ENCODE results near the gene JAG1.

- TF ChIP-seq CTCF (conservative IDR thresholded peaks at IDR 0.05; ENCODE audit: low read depth, low read length): peak; percentile 62
- TF ChIP-seq EZH2 (IDR thresholded peaks at IDR 0.05; ENCODE audit: low read length, unreplicated experiment): no peak
Measured at GRCh38 chr20:10647471-10647870, 26.3 kb downstream of the JAG1 start.

All from PC-3 (cell line).